ENCODE results near the gene SPPL2A.

DNA sequence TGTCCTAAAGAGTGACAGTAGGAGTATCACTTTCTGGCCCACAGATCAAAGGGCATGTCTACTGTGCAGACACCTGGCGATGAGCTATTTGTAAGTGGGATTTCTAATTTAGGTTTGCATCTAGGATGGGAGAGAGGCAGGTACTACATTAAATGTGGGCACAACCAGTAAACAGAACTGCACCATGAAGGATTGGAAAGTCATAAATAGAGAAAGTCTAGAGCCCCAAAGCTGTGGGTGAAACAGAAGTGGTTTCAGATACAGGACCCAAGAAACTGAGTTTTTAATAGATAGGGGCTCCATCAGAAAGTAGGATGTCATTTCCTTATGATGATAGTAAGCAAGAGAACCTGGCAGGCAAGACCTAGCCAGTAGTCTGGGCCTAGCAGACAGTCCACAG, 35.2 kb upstream of the SPPL2A start:
- TF ChIP-seq, protein P1, sequence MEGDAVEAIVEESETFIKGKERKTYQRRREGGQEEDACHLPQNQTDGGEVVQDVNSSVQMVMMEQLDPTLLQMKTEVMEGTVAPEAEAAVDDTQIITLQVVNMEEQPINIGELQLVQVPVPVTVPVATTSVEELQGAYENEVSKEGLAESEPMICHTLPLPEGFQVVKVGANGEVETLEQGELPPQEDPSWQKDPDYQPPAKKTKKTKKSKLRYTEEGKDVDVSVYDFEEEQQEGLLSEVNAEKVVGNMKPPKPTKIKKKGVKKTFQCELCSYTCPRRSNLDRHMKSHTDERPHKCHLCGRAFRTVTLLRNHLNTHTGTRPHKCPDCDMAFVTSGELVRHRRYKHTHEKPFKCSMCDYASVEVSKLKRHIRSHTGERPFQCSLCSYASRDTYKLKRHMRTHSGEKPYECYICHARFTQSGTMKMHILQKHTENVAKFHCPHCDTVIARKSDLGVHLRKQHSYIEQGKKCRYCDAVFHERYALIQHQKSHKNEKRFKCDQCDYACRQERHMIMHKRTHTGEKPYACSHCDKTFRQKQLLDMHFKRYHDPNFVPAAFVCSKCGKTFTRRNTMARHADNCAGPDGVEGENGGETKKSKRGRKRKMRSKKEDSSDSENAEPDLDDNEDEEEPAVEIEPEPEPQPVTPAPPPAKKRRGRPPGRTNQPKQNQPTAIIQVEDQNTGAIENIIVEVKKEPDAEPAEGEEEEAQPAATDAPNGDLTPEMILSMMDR (IDR thresholded peaks at IDR 0.05): no peak
- TF ChIP-seq POLR2A (IDR thresholded peaks at IDR 0.05) (no peak), POLR2AphosphoS5 (IDR thresholded peaks at IDR 0.05) (no peak), EP300 (IDR thresholded peaks at IDR 0.05) (no peak)
